Body of pancreas (tissue), 4 donors: ENCODE results near the gene LRRN3.

Experiments used
- CTCF ChIP-seq, 7 experiments: fragments of 450-650 bp in 4 of 7; fragments of 200-600 bp in 3 of 7; sonication (generic) in 3 of 7; IDR thresholded peaks; one replicate each; pipeline ENCODE4 v1.5.1; 2016 to 2019; ENCODE audit warnings: antibody characterized with exemption in 7 of 7
- POLR2A ChIP-seq, 3 donors: fragments of 450-650 bp; IDR thresholded peaks; one replicate each; pipeline ENCODE4 v1.6.1; 2016; ENCODE audit warnings: antibody characterized with exemption in 3 of 3, mild to moderate bottlenecking in 2 of 3

DNA sequence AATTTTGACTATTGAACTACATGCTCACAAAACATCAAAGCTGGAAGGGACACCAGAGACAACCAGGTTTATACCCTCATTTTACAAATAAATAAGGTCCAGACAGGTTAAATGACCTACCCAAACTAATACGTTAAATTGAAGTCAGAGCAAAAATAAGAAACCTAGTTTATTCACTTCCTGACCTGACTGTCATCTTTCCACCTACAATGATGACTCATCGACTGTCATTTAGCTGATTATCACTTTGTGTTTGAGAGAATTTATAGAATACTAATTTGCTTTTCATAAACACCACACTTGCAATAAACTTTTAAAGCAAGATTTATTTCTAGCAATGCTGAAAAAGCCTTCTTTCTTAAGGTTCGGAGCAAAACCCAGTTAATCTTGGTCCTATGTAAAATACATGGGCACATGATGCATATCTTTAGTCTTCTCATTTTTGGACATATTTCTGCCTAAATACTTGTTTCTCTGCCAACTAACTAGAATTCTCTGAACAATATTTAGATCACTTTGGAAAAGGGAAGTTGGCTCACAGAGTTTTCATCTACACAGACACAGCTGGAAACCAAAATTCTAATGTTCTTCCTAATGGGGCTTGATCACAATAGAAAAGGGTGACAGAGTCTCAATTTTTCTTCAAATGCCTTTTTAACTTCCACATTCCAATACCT lies 16.7 kb upstream of the LRRN3 start:
- TF ChIP-seq CTCF (IDR thresholded peaks at IDR 0.05) (no peak), POLR2A (IDR thresholded peaks at IDR 0.05) (no peak)
